DOHH2 (cell line): ENCODE results near the gene KDM4C.

Source experiments
- H3F3A ChIP-seq: fragments of 200-600 bp; sonication (generic), shearing (Covaris generic); 2 replicates; pipeline ENCODE4 v1.6.0; 2016; ENCODE audit warnings: antibody characterized with exemption, mild to moderate bottlenecking; ENCODE audit not compliant: control insufficient read depth, insufficient read depth
- H3K27ac ChIP-seq: fragments of 200-600 bp; sonication (generic); 2 replicates; pipeline ENCODE4 v1.5.1; 2014; ENCODE audit warnings: low read depth, mild to moderate bottlenecking, low read length, moderate library complexity
- H3K27me3 ChIP-seq: fragments of 200-600 bp; sonication (generic); 2 replicates; pipeline ENCODE4 v1.6.1; 2014; ENCODE audit warnings: mild to moderate bottlenecking, low read length, mixed read lengths; ENCODE audit not compliant: control insufficient read depth
- H3K36me3 ChIP-seq: fragments of 200-600 bp; sonication (generic); 2 replicates; pipeline ENCODE4 v1.6.1; 2014; ENCODE audit warnings: mild to moderate bottlenecking, low read length, moderate library complexity, mixed read lengths; ENCODE audit not compliant: control insufficient read depth
- H3K4me1 ChIP-seq: fragments of 200-600 bp; sonication (generic); 2 replicates; pipeline ENCODE4 v1.6.1; 2014; ENCODE audit warnings: mild to moderate bottlenecking, low read length, mixed read lengths; ENCODE audit not compliant: control insufficient read depth
- H3K4me2 ChIP-seq: fragments of 200-600 bp; sonication (generic); 2 replicates; pipeline ENCODE4 v1.6.0; 2014; ENCODE audit warnings: mild to moderate bottlenecking, low read length, moderate library complexity
- H3K4me3 ChIP-seq: fragments of 200-600 bp; sonication (generic); 2 replicates; pipeline ENCODE4 v1.5.1; 2014; ENCODE audit warnings: mild to moderate bottlenecking, low read length, mixed read lengths
- H3K79me2 ChIP-seq: fragments of 200-600 bp; sonication (generic); 2 replicates; pipeline ENCODE4 v1.6.1; 2014; ENCODE audit warnings: mild to moderate bottlenecking, low read length, mixed read lengths; ENCODE audit not compliant: control insufficient read depth
- H3K9me2 ChIP-seq: fragments of 200-600 bp; sonication (generic); replicated peaks from 2 replicates; pipeline ENCODE4 v1.6.1; 2014; ENCODE audit warnings: mild to moderate bottlenecking, low read length, mixed read lengths; ENCODE audit not compliant: control insufficient read depth
- H3K9me3 ChIP-seq: fragments of 200-600 bp; sonication (generic); 2 replicates; pipeline ENCODE4 v1.6.1; 2014; ENCODE audit warnings: antibody characterized with exemption, low read length, mixed read lengths; ENCODE audit not compliant: control insufficient read depth, insufficient read depth
- H4K20me1 ChIP-seq: fragments of 200-600 bp; sonication (generic); 2 replicates; pipeline ENCODE4 v1.6.0; 2014; ENCODE audit warnings: low read depth, mild to moderate bottlenecking, antibody characterized with exemption, low read length, moderate library complexity; ENCODE audit not compliant: control insufficient read depth, insufficient read depth
- EZH2phosphoT487 ChIP-seq: fragments of 200-600 bp; sonication (generic); IDR thresholded peaks from 2 replicates; pipeline ENCODE4 v1.6.1; 2017; ENCODE audit warnings: borderline replicate concordance, mild to moderate bottlenecking, antibody characterized with exemption, low read length, moderate library complexity, mixed read lengths
- TF ChIP-seq, protein P1 (sequence below): fragments of 200-600 bp; sonication (generic); IDR thresholded peaks from one replicate; pipeline ENCODE4 v1.5.1; 2014; ENCODE audit warnings: antibody characterized with exemption, mild to moderate bottlenecking, low read depth, low read length; ENCODE audit not compliant: poor library complexity, severe bottlenecking

The KDM4C gene

GRCh38 chr9:7144265-7145046 is 386.7 kb downstream of the KDM4C start:
- Histone ChIP-seq H3K79me2 (no peaks in the 10 kb centered on the region), H4K20me1 (no peaks in the 10 kb centered on the region), H3K4me1 (no peaks in the 10 kb centered on the region), H3K27me3 (no peaks in the 10 kb centered on the region), H3F3A (no peaks in the 10 kb centered on the region), H3K9me3 (peaks cover 3% of the 10 kb centered on the region; the same call in 1 of the 2 replicates), H3K4me3 (no peak overlapping the region), H3K9me2 (no peaks in the 10 kb centered on the region), H3K36me3 (peaks cover 2% of the 10 kb centered on the region; the same call in 1 of the 2 replicates), H3K4me2 (no peak overlapping the region), H3K27ac (no peak overlapping the region)
- no peak for TF ChIP-seq EZH2phosphoT487

- Histone ChIP-seq H3F3A (no peaks in the 10 kb centered on the region), H3K27ac (no peak overlapping the region), H3K4me1 (no peaks in the 10 kb centered on the region), H3K4me3 (no peak overlapping the region), H4K20me1 (no peaks in the 10 kb centered on the region), H3K36me3 (peaks cover 2% of the 10 kb centered on the region; the same call in 1 of the 2 replicates), H3K9me3 (peaks cover 3% of the 10 kb centered on the region; the same call in 1 of the 2 replicates), H3K4me2 (no peak overlapping the region), H3K9me2 (no peaks in the 10 kb centered on the region), H3K27me3 (no peaks in the 10 kb centered on the region), H3K79me2 (no peaks in the 10 kb centered on the region)
- TF ChIP-seq, protein P1, sequence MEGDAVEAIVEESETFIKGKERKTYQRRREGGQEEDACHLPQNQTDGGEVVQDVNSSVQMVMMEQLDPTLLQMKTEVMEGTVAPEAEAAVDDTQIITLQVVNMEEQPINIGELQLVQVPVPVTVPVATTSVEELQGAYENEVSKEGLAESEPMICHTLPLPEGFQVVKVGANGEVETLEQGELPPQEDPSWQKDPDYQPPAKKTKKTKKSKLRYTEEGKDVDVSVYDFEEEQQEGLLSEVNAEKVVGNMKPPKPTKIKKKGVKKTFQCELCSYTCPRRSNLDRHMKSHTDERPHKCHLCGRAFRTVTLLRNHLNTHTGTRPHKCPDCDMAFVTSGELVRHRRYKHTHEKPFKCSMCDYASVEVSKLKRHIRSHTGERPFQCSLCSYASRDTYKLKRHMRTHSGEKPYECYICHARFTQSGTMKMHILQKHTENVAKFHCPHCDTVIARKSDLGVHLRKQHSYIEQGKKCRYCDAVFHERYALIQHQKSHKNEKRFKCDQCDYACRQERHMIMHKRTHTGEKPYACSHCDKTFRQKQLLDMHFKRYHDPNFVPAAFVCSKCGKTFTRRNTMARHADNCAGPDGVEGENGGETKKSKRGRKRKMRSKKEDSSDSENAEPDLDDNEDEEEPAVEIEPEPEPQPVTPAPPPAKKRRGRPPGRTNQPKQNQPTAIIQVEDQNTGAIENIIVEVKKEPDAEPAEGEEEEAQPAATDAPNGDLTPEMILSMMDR: no peak
- no peak for TF ChIP-seq EZH2phosphoT487
Measured at GRCh38 chr9:7145361-7146069, 387.7 kb downstream of the KDM4C start.

- Histone ChIP-seq H3K27me3 (no peaks in the 10 kb centered on the region), H3K36me3 (peaks cover 2% of the 10 kb centered on the region; the same call in 1 of the 2 replicates), H3F3A (no peaks in the 10 kb centered on the region), H3K27ac (no peak overlapping the region), H3K4me1 (no peaks in the 10 kb centered on the region), H3K9me2 (no peaks in the 10 kb centered on the region), H3K4me2 (no peak overlapping the region), H3K79me2 (no peaks in the 10 kb centered on the region), H3K4me3 (no peak overlapping the region), H4K20me1 (no peaks in the 10 kb centered on the region), H3K9me3 (peaks cover 3% of the 10 kb centered on the region; the same call in 1 of the 2 replicates)
- TF ChIP-seq, protein P1: no peak
- TF ChIP-seq EZH2phosphoT487: no peak
Measured at GRCh38 chr9:7146582-7146981, 388.8 kb downstream of the KDM4C start.
